GM12872 (cell line): ENCODE results near the gene FGR.

Experiments used
- CTCF ChIP-seq: IDR thresholded peaks from 3 replicates; pipeline ENCODE4 v1.5.1; 2011; ENCODE audit warnings: low read depth, mild to moderate bottlenecking, low read length, moderate library complexity; ENCODE audit not compliant: insufficient read depth

Gene FGR

GRCh38 chr1:27656157-27656893 is 21.3 kb upstream of the FGR start:
- peak; percentile 36 for TF ChIP-seq CTCF

DNA sequence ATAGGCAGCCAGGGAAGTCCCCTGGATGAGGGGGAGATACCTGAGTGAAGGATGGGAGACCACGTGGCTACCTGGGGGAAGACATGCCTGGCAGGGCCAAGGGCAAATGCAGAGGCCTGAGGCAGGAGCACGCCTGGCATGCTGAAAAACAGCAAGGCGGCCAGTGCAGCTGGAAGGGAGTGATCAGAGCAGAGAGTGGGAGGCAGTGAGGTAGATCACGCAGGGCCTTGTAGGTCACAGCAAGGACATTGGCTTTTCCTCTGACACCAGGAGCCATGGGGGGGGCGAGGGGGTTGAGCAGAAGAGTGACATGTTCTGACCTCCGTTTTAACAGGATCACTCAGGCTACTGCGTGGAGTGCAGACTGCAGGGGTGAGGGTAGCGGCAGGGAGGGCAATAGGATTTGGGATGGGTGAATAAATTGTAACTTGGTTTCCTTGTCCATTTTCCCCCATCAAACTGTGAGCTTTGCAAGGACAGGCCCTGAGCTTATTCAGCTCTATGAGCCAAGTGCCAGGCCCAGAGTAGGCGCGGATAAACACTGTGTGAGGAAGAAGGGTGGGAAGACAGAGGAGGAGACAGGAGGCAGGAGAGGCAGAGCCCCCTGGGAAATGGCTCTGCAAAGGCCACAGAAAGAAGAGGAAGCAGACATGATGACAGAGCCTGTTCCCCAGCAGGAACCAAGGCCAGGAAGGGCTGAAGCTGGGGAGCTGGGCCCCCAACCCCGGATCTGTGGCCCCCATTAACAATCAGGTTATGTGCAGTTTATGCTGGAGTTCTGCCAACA is 20.4 kb upstream of the FGR start:
- no peak for TF ChIP-seq CTCF

- TF ChIP-seq CTCF, result no peak
These were observed 17.3 kb upstream of the FGR start for GRCh38 chr1:27652111-27652864.

DNA sequence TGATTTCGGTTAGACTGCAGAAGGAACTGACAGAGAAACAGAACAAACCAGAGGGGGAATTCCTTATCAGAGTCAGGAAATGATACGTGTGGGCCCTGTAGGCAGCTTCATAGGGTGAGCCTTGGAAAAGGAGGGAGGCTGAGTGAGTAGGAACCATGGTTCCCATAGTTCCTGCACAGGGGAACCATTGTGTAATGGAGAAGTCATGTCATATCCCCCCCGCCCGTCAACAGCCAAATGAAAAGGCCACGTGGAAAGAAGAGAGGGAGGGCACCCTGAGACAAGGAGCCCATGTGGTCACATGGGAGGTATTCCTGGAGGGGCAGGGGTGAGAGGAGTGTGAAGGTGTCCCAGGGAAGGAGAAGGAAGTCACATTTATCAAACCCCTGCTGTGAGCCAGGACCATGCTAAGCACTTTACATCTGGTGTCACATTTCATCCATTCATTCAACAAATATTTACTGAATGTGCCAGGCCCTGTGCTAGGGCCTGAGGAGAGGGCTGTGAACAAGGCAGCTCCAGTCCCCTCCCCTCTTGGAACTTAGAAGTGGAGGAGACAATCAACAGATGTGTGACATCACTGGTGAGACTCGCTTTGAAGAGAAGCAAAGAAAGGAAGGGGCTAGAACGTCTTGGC is 15.7 kb upstream of the FGR start:
- no peak for TF ChIP-seq CTCF

- no peak for TF ChIP-seq CTCF
These were observed 15.2 kb upstream of the FGR start for GRCh38 chr1:27650171-27650538.

DNA sequence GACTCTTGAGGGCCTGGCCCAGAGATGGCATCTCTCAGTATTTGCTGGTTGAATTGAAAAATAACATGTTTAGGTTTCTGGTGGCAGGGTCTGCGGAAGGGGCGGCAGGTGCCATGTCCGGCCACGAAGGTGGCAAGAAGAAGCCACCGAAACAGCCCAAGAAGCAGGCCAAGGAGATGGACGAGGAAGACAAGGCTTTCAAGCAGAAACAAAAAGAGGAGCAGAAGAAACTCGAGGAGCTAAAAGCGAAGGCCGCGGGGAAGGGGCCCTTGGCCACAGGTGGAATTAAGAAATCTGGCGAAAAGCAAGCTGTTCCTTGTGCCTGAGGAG is 14.3 kb upstream of the FGR start:
- no peak for TF ChIP-seq CTCF
